ENCODE results near the gene FNDC3B. TPM values are rescaled to one million over a fixed set of nuclear protein-coding genes. Genes with fewer than 3 reads are reported as not detected.

The FNDC3B gene
- total RNA-seq, 1 donor from 2014 or later = 153 TPM

DNA sequence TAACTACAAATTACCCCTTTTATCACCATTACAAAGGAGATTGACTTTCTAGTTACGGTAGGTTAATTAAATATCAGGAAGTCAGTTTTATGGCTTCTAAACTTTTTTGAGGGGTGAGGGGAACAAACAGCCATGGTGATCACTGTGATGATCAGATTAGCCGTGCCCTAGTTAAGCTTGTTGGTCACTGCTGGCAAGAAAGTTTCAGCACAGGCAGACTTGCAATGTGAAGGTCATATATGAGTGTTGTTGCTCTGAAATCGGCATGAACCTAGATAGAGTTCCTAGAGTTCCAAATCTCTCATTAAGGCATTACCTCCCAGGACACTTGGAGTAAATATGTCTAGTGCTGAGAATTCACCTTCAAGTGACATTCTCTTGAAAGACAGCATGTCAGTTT lies 252.3 kb downstream of the FNDC3B start:
- H3K27me3 ChIP-seq (ENCODE audit: low read depth) = no peaks in the 10 kb centered on the region
- H3K36me3 ChIP-seq = peaks cover 48% of the 10 kb centered on the region
- no peak overlapping the region for H3K4me3 ChIP-seq
- H3K9me3 ChIP-seq = no peaks in the 10 kb centered on the region
- intact Hi-C loops (cut with DNase I) = no loop called here
- TF ChIP-seq, protein P1, sequence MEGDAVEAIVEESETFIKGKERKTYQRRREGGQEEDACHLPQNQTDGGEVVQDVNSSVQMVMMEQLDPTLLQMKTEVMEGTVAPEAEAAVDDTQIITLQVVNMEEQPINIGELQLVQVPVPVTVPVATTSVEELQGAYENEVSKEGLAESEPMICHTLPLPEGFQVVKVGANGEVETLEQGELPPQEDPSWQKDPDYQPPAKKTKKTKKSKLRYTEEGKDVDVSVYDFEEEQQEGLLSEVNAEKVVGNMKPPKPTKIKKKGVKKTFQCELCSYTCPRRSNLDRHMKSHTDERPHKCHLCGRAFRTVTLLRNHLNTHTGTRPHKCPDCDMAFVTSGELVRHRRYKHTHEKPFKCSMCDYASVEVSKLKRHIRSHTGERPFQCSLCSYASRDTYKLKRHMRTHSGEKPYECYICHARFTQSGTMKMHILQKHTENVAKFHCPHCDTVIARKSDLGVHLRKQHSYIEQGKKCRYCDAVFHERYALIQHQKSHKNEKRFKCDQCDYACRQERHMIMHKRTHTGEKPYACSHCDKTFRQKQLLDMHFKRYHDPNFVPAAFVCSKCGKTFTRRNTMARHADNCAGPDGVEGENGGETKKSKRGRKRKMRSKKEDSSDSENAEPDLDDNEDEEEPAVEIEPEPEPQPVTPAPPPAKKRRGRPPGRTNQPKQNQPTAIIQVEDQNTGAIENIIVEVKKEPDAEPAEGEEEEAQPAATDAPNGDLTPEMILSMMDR (IDR thresholded peaks at IDR 0.05) = no peak
- no peak overlapping the region for H3K27ac ChIP-seq
- DNase-seq = no peak
- no peak for ATAC-seq
- H3K4me1 ChIP-seq = peaks cover 54% of the 10 kb centered on the region

GRCh38 chr3:172292422-172292821 lies 253.0 kb downstream of the FNDC3B start:
- no peak overlapping the region for H3K27ac ChIP-seq
- DNase-seq = no peak
- intact Hi-C loops (cut with DNase I) = no loop called here
- H3K4me3 ChIP-seq = no peak overlapping the region
- H3K4me1 ChIP-seq = peaks cover 46% of the 10 kb centered on the region
- no peaks in the 10 kb centered on the region for H3K9me3 ChIP-seq
- H3K36me3 ChIP-seq = peaks cover 49% of the 10 kb centered on the region
- TF ChIP-seq, protein P1 (IDR thresholded peaks at IDR 0.05) = no peak
- no peak for ATAC-seq
- H3K27me3 ChIP-seq (ENCODE audit: low read depth) = no peaks in the 10 kb centered on the region

DNA sequence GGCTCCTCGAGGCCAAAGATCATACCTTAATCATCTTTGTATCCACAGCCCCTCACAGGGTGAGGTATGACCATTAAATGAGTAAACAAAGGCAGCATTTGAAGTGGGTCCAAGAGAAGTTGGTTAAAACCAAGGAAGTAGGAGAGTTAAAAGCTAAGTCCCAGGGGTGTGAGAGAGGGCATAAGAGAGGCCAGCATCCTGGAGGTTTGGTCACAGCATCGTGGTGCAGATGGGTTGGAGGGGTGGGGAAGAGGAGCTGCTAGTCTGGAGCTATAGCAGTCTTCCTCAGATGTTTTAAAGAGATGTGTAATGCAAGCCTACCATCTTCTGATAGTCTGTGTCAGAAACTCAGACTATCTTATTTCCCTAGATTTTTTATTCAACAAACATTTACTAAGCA lies 253.7 kb downstream of the FNDC3B start:
- H3K27ac ChIP-seq = no peak overlapping the region
- ATAC-seq (no peak), DNase-seq (no peak)
- intact Hi-C loops (cut with DNase I) = no loop called here
- H3K9me3 ChIP-seq = no peaks in the 10 kb centered on the region
- no peak overlapping the region for H3K4me3 ChIP-seq
- no peaks in the 10 kb centered on the region for H3K27me3 ChIP-seq (ENCODE audit: low read depth)
- peaks cover 49% of the 10 kb centered on the region for H3K36me3 ChIP-seq
- TF ChIP-seq, protein P1 (IDR thresholded peaks at IDR 0.05) = no peak
- H3K4me1 ChIP-seq = peaks cover 40% of the 10 kb centered on the region

- Histone ChIP-seq H3K4me1 (peaks cover 27% of the 10 kb centered on the region), H3K27me3 (ENCODE audit: low read depth) (no peaks in the 10 kb centered on the region), H3K4me3 (no peak overlapping the region), H3K36me3 (peaks cover 54% of the 10 kb centered on the region), H3K9me3 (no peaks in the 10 kb centered on the region), H3K27ac (no peak overlapping the region)
- intact Hi-C loops (cut with DNase I) = no loop called here
- TF ChIP-seq, protein P1 (IDR thresholded peaks at IDR 0.05) = no peak
- DNase-seq = no peak
- ATAC-seq = peak in 1 of 2 donors; percentile 63
These were observed 254.9 kb downstream of the FNDC3B start for GRCh38 chr3:172294223-172294806.

DNA sequence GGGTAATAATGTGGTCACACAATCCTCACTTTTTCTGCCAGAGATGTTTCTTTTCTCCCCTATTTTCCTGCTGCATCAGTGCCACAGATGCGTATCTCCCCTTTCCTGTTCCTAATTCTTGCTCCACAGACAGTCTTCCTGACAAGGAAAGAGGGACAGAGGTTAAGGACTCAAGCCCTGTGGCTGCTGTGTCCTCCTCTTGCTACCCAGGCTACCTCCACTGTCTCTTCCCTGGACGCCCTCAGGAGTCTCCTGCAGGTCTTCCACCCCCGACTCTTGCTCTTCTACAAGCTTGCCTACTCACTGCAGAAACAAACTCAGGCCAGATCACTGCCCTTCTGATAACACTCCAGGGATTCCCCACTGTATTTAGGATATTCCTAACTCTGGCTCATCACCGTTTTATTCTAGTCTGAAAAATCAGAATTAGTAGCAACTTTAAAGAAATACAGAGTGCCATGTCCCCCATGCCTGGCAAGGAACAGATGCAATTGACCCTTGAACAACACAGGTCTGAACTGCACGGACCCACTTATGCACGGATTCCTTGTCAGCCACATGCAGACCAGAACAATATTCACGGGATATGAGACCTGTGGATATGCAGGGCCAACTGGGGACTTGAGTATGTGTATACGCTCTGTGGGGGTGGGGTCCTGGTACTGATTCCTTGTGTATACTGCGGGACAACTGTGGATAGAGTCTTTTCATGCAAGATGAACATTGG lies 257.0 kb downstream of the FNDC3B start:
- no peak overlapping the region for H3K4me3 ChIP-seq
- no peaks in the 10 kb centered on the region for H3K9me3 ChIP-seq
- no peak overlapping the region for H3K27ac ChIP-seq
- TF ChIP-seq, protein P1 (IDR thresholded peaks at IDR 0.05) = no peak
- peaks cover 73% of the 10 kb centered on the region for H3K36me3 ChIP-seq
- peaks cover 11% of the 10 kb centered on the region for H3K4me1 ChIP-seq
- no peaks in the 10 kb centered on the region for H3K27me3 ChIP-seq (ENCODE audit: low read depth)
- ATAC-seq (no peak), DNase-seq (no peak)
- intact Hi-C loops (cut with DNase I) = no loop called here
